NCI-H510A treated with DMSO at 0.1 percent for 48 hours (cell line): Measurements from ENCODE around the gene NID1.
"Not testable (repeated sequence)": the region's sequence is repeated elsewhere in the genome, so short reads cannot be mapped to it uniquely, and the experiment has no call there.

Experiments used
- DNase-seq: peaks from one replicate; lab custom pipeline; 2025; lab: John Stamatoyannopoulos, UW

NID1 gene

GRCh38 chr1:235938709-235939479 is 126.0 kb downstream of the NID1 start:
- no peak for DNase-seq

- no peak for DNase-seq
Observed at GRCh38 chr1:235937123-235937522, 127.8 kb downstream of the NID1 start.

- DNase-seq, result no peak
Observed at GRCh38 chr1:235935235-235936225, 129.4 kb downstream of the NID1 start.

GRCh38 chr1:235933766-235934116 is 131.1 kb downstream of the NID1 start:
- no peak for DNase-seq

- DNase-seq, result no peak
Observed at GRCh38 chr1:235933017-235933765, 131.7 kb downstream of the NID1 start.

- DNase-seq, result no peak
Observed at GRCh38 chr1:235932090-235932510, 132.8 kb downstream of the NID1 start.

GRCh38 chr1:235931171-235931738 is 133.6 kb downstream of the NID1 start:
- DNase-seq, result no peak

- no peak for DNase-seq
Observed at GRCh38 chr1:235930543-235930942, 134.3 kb downstream of the NID1 start.

- no peak for DNase-seq
Observed at GRCh38 chr1:235929216-235929615, 135.7 kb downstream of the NID1 start.

- DNase-seq, result no peak
Observed at GRCh38 chr1:235928197-235928596, 136.7 kb downstream of the NID1 start.

GRCh38 chr1:235927551-235927950 is 137.3 kb downstream of the NID1 start:
- DNase-seq, result not testable (repeated sequence)
